Panc1 (cell line): ENCODE measurements around the gene FAM114A2. TPM values are rescaled to one million over a fixed set of nuclear protein-coding genes. Genes with fewer than 3 reads are reported as not detected.

ENCODE experiments used
- ATAC-seq: fragments of 200-7000 bp; cut with Tn5 transposase; 2 replicates; pipeline ENCODE4 v1.9.1; 2020; ENCODE audit warnings: mild to moderate bottlenecking, moderate library complexity
- BruUV-seq: library from RNA; stranded (reverse); fragments of 400-500 nt; replicated peaks from 2 replicates; lab custom pipeline; 2021; lab: Mats Ljungman, UMichigan
- CTCF ChIA-PET: fragments of 300-600 bp; sonication (Branson Sonifier 250); formaldehyde crosslinking; loops from one replicate; lab custom pipeline; 2022; ENCODE audit warnings: antibody characterized with exemption; lab: Charles Lee
- POLR2A ChIA-PET: fragments of 300-600 bp; sonication (Branson Sonifier 250); formaldehyde crosslinking; loops from one replicate; lab custom pipeline; 2022; ENCODE audit warnings: antibody characterized with exemption; lab: Charles Lee
- DNase-seq: peaks from one replicate; pipeline ENCODE4 v3.0.0-alpha.2; 2010; ENCODE audit warnings: low read depth, low spot score
- H3K27ac ChIP-seq: 2 replicates; pipeline ENCODE4 v1.5.1; 2011; ENCODE audit warnings: mild to moderate bottlenecking, low read length, inconsistent platforms
- H3K27me3 ChIP-seq: fragments of 200-500 bp; sonication (Bioruptor generic); 2 replicates; pipeline ENCODE4 v1.6.0; 2014; ENCODE audit warnings: low read length, inconsistent platforms; ENCODE audit not compliant: control insufficient read depth, insufficient read depth
- H3K36me3 ChIP-seq: fragments of 200-500 bp; sonication (Bioruptor generic); 2 replicates; pipeline ENCODE4 v1.5.1; 2014; ENCODE audit warnings: inconsistent platforms, mild to moderate bottlenecking, low read length, moderate library complexity; ENCODE audit not compliant: control insufficient read depth, insufficient read depth
- H3K4me1 ChIP-seq: 2 replicates; pipeline ENCODE4 v1.5.1; 2011; ENCODE audit warnings: inconsistent platforms, mild to moderate bottlenecking, low read length, moderate library complexity; ENCODE audit not compliant: control insufficient read depth, insufficient read depth
- H3K4me3 ChIP-seq, 2 experiments: 2 replicates each; pipeline ENCODE4 v1.5.1; 2011 to 2012; ENCODE audit warnings: low read depth in 2 of 2, low read length in 2 of 2, mild to moderate bottlenecking in 2 of 2, inconsistent platforms in 1 of 2, moderate library complexity in 1 of 2
- H3K9me3 ChIP-seq: fragments of 200-500 bp; sonication (Bioruptor generic); 2 replicates; pipeline ENCODE4 v1.5.1; 2014; ENCODE audit warnings: low read depth, mild to moderate bottlenecking, inconsistent platforms, low read length, moderate library complexity; ENCODE audit not compliant: control insufficient read depth, insufficient read depth
- POLR2AphosphoS5 ChIP-seq: IDR thresholded peaks from 2 replicates; pipeline ENCODE4 v1.6.1; 2012; ENCODE audit warnings: mild to moderate bottlenecking, low read depth, low read length, moderate library complexity
- REST ChIP-seq, 2 experiments: IDR thresholded peaks; 2 replicates each; pipeline ENCODE4 v1.6.1; 2011 to 2012; ENCODE audit warnings: low read depth in 2 of 2, control low read depth in 1 of 2, low read length in 1 of 2, mild to moderate bottlenecking in 1 of 2, moderate library complexity in 1 of 2; ENCODE audit not compliant: insufficient read depth in 1 of 2
- SIN3A ChIP-seq: IDR thresholded peaks from 2 replicates; pipeline ENCODE4 v1.6.1; 2012; ENCODE audit warnings: low read depth, mild to moderate bottlenecking, low read length, moderate library complexity, borderline replicate concordance; ENCODE audit not compliant: insufficient read depth
- TCF7L2 ChIP-seq: IDR thresholded peaks from 2 replicates; pipeline ENCODE4 v1.6.1; 2011; ENCODE audit warnings: mild to moderate bottlenecking, low read depth, low read length, inconsistent platforms
- in situ Hi-C: cut with HindIII; loops from 2 replicates; pipeline ENCODE4 v1.10.0; 2016; ENCODE audit warnings: low sequenced_read_pairs, low pct_unique_long_range_greater_than_20kb
- intact Hi-C: fragments of 100-400 bp; cut with micrococcal nuclease; formaldehyde crosslinking; loops from one replicate; pipeline ENCODE4 v1.10.0; 2022; ENCODE audit not compliant: unreplicated experiment
- total RNA-seq: library from RNA; stranded (reverse); gene quantifications from one replicate; pipeline ENCODE4 v1.2.1, GENCODE V29; 2021; ENCODE audit not compliant: unreplicated experiment
- TF ChIP-seq, protein P1 (sequence below): fragments of 450-650 bp; IDR thresholded peaks from 2 replicates; pipeline ENCODE4 v1.5.1; 2017; ENCODE audit warnings: mild to moderate bottlenecking

FAM114A2 gene
- total RNA-seq, 1 experiment from 2014 or later: 20.7 TPM

- H3K4me3 ChIP-seq: no peak overlapping the region
- no peak for TF ChIP-seq POLR2AphosphoS5
- no peak for TF ChIP-seq REST (IDR thresholded peaks at IDR 0.05; ENCODE audit: insufficient read depth in 1 of 2, low read depth in 2 of 2, low read length in 1 of 2)
- TF ChIP-seq, protein P1, sequence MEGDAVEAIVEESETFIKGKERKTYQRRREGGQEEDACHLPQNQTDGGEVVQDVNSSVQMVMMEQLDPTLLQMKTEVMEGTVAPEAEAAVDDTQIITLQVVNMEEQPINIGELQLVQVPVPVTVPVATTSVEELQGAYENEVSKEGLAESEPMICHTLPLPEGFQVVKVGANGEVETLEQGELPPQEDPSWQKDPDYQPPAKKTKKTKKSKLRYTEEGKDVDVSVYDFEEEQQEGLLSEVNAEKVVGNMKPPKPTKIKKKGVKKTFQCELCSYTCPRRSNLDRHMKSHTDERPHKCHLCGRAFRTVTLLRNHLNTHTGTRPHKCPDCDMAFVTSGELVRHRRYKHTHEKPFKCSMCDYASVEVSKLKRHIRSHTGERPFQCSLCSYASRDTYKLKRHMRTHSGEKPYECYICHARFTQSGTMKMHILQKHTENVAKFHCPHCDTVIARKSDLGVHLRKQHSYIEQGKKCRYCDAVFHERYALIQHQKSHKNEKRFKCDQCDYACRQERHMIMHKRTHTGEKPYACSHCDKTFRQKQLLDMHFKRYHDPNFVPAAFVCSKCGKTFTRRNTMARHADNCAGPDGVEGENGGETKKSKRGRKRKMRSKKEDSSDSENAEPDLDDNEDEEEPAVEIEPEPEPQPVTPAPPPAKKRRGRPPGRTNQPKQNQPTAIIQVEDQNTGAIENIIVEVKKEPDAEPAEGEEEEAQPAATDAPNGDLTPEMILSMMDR: no peak
- TF ChIP-seq TCF7L2: no peak
- TF ChIP-seq SIN3A: no peak
- no peaks in the 10 kb centered on the region for H3K36me3 ChIP-seq
- H3K9me3 ChIP-seq: no peaks in the 10 kb centered on the region
- H3K27me3 ChIP-seq: no peaks in the 10 kb centered on the region
- intact Hi-C loops (no loop called here), in situ Hi-C loops (no loop called here)
- ChIA-PET CTCF (no interaction called here), POLR2A (no interaction called here)
- DNase-seq (no peak), ATAC-seq (no peak)
- no TSS peak for BruUV-seq
- no peak overlapping the region for H3K27ac ChIP-seq
- no peaks in the 10 kb centered on the region for H3K4me1 ChIP-seq
Measured at GRCh38 chr5:153999995-154000394, 38.7 kb downstream of the FAM114A2 start.

DNA sequence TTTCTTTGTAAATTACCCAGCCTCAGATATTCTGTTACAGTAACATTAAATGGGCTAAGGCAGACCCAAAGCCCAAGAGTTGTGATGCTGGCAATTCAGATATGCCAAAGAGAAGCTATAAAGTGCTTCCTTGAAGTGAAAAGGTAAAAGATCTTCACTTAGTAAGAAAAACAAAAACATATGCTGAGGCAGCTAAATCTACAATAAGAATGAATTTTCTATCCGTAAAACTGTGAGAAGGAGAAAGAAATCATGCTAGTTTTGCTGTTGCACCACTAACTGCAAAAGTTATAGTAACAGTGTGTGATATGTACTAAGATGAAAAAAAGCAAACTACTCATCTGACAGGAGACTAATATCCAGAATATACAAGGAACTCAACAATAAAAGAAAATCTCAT, 39.9 kb downstream of the FAM114A2 start:
- intact Hi-C loops (no loop called here), in situ Hi-C loops (no loop called here)
- no peaks in the 10 kb centered on the region for H3K27me3 ChIP-seq
- BruUV-seq: no TSS peak
- no peaks in the 10 kb centered on the region for H3K4me1 ChIP-seq
- no peak for ATAC-seq
- no peak for DNase-seq
- ChIA-PET POLR2A (no interaction called here), CTCF (no interaction called here)
- no peak overlapping the region for H3K4me3 ChIP-seq
- no peaks in the 10 kb centered on the region for H3K9me3 ChIP-seq
- no peak for TF ChIP-seq REST (IDR thresholded peaks at IDR 0.05; ENCODE audit: insufficient read depth in 1 of 2, low read depth in 2 of 2, low read length in 1 of 2)
- TF ChIP-seq TCF7L2: no peak
- H3K36me3 ChIP-seq: no peaks in the 10 kb centered on the region
- no peak overlapping the region for H3K27ac ChIP-seq
